SK-N-MC (cell line): Measurements from ENCODE around the gene KLHL29.

Experiments used
- DNase-seq: peaks from one replicate; pipeline ENCODE4 v3.0.0-alpha.2; 2011; ENCODE audit warnings: low read depth, low spot score
- H3K27ac ChIP-seq: fragments of 200-600 bp; sonication (generic); 2 replicates; pipeline ENCODE4 v1.5.1; 2016; ENCODE audit warnings: mixed run types
- H3K36me3 ChIP-seq: fragments of 200-600 bp; sonication (generic); 2 replicates; pipeline ENCODE4 v1.6.1; 2017; ENCODE audit warnings: antibody characterized with exemption, low read length, mixed read lengths; ENCODE audit not compliant: insufficient read depth
- H3K4me3 ChIP-seq: fragments of 200-600 bp; sonication (generic); 2 replicates; pipeline ENCODE4 v1.5.1; 2016
- H3K9ac ChIP-seq: fragments of 200-600 bp; sonication (generic); 2 replicates; pipeline ENCODE4 v1.8.0; 2017; ENCODE audit warnings: mixed run types, mixed read lengths; ENCODE audit not compliant: insufficient read length
- H3K9me3 ChIP-seq: fragments of 200-600 bp; sonication (generic); 2 replicates; pipeline ENCODE4 v1.6.1; 2017; ENCODE audit warnings: low read depth, mild to moderate bottlenecking, antibody characterized with exemption, low read length, moderate library complexity, mixed read lengths
- EZH2 ChIP-seq: fragments of 200-600 bp; sonication (generic); IDR thresholded peaks from one replicate; pipeline ENCODE4 v1.6.1; 2017; ENCODE audit warnings: antibody characterized with exemption
- FOXP2 ChIP-seq: optimal IDR thresholded peaks from 2 replicates; pipeline ENCODE3; 2011; ENCODE audit warnings: mild to moderate bottlenecking, moderate library complexity; ENCODE audit not compliant: insufficient read depth; ENCODE audit errors: extremely low read length, control extremely low read depth
- POLR2AphosphoS5 ChIP-seq: IDR thresholded peaks from 2 replicates; pipeline ENCODE4 v1.6.1; 2012; ENCODE audit warnings: mild to moderate bottlenecking, low read depth, low read length, borderline replicate concordance

The KLHL29 gene

GRCh38 chr2:23656597-23656973 is 271.6 kb downstream of the KLHL29 start:
- no peak for TF ChIP-seq FOXP2
- TF ChIP-seq EZH2, result no peak
- no peak for TF ChIP-seq POLR2AphosphoS5
- no peak overlapping the region for H3K4me3 ChIP-seq
- H3K36me3 ChIP-seq, result no peaks in the 10 kb centered on the region
- no peaks in the 10 kb centered on the region for H3K9me3 ChIP-seq
- no peak for DNase-seq
- no peak overlapping the region for H3K27ac ChIP-seq
- H3K9ac ChIP-seq, result no peak overlapping the region

DNA sequence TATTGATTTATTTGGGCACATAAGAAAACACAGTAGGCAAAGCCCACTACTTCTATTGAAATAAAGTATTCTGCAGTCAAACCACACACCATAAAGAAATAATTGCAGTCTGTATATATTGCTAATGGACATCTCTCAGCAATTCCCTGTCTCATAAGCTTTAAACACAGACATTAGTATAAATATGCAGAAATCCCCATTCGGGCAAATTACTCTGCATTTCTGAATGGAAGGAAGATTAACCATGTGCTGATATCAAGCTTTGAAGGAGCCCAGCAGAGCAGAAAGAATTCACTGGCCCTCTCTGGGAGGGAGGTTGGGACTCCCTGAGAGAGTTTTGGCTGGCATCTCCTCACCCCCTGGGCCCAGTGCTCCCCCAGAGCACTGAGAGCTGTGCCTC is 272.4 kb downstream of the KLHL29 start:
- H3K9ac ChIP-seq, result no peak overlapping the region
- no peaks in the 10 kb centered on the region for H3K36me3 ChIP-seq
- TF ChIP-seq POLR2AphosphoS5, result no peak
- no peak for TF ChIP-seq FOXP2
- no peak for TF ChIP-seq EZH2
- no peak overlapping the region for H3K27ac ChIP-seq
- H3K4me3 ChIP-seq, result no peak overlapping the region
- no peak for DNase-seq
- no peaks in the 10 kb centered on the region for H3K9me3 ChIP-seq

- TF ChIP-seq POLR2AphosphoS5, result no peak
- TF ChIP-seq EZH2, result no peak
- TF ChIP-seq FOXP2, result no peak
Observed at GRCh38 chr2:23657934-23658333, 273.0 kb downstream of the KLHL29 start.

GRCh38 chr2:23658466-23658942 is 273.5 kb downstream of the KLHL29 start:
- no peak for TF ChIP-seq POLR2AphosphoS5
- Histone ChIP-seq H3K9me3 (no peaks in the 10 kb centered on the region), H3K4me3 (no peak overlapping the region), H3K9ac (no peak overlapping the region), H3K27ac (no peak overlapping the region), H3K36me3 (no peaks in the 10 kb centered on the region)
- DNase-seq, result no peak

More at GRCh38 chr2:23657934-23658333, 273.0 kb downstream of the KLHL29 start:
- no peak overlapping the region for H3K27ac ChIP-seq
- no peak overlapping the region for H3K9ac ChIP-seq
- no peaks in the 10 kb centered on the region for H3K9me3 ChIP-seq
- no peak overlapping the region for H3K4me3 ChIP-seq
- no peaks in the 10 kb centered on the region for H3K36me3 ChIP-seq
- no peak for DNase-seq

GRCh38 chr2:23659328-23659727 is 274.3 kb downstream of the KLHL29 start:
- H3K36me3 ChIP-seq, result no peaks in the 10 kb centered on the region
- no peak overlapping the region for H3K27ac ChIP-seq
- TF ChIP-seq FOXP2 (no peak), EZH2 (no peak), POLR2AphosphoS5 (no peak)
- DNase-seq, result no peak
- H3K9me3 ChIP-seq, result no peaks in the 10 kb centered on the region
- H3K4me3 ChIP-seq, result no peak overlapping the region
- H3K9ac ChIP-seq, result no peak overlapping the region

DNA sequence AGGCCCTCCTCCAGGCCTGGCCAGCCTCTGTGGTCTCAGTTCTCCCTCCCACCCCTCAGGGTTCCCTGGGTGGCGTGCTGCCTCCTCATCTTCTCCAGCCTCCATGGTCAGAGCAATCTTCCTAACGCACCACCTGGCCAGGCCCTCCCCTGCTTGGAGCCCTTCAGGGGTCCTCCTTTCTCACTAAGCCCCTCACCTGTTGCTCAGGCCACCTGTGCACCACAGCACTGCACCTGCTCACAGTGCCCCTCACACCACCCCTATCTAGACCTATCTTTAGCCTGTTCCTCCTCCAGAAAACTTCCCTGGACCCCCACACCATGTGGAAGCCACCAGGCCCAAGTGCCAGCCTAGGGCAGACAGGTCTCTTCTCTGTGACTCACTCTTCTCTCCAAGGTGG is 274.8 kb downstream of the KLHL29 start:
- no peak overlapping the region for H3K4me3 ChIP-seq
- no peaks in the 10 kb centered on the region for H3K36me3 ChIP-seq
- H3K9ac ChIP-seq, result no peak overlapping the region
- TF ChIP-seq EZH2 (no peak), FOXP2 (no peak), POLR2AphosphoS5 (no peak)
- no peaks in the 10 kb centered on the region for H3K9me3 ChIP-seq
- H3K27ac ChIP-seq, result no peak overlapping the region
- DNase-seq, result no peak

DNA sequence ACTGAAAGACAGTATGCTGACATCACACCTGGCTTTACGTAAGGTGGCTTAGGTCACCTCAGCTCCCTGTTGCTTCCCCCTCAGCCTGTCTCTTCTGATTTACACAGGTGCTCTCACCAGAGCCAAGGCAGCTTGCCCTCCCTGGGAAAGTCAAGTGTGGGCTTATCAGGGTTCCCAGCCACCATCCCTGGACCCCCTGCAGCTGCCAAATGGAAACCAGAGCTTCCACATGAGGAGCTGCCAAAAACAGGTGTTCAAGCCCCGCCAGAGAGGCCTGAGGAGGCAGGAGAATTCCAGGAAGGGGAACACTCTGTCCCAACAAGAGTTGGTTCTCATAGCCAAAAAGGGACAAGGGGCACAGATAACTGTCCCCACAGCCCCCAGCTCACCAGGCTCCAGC is 275.3 kb downstream of the KLHL29 start:
- no peak for TF ChIP-seq FOXP2
- no peak for TF ChIP-seq POLR2AphosphoS5
- no peak for TF ChIP-seq EZH2
- Histone ChIP-seq H3K9ac (no peak overlapping the region), H3K4me3 (no peak overlapping the region), H3K9me3 (no peaks in the 10 kb centered on the region), H3K27ac (no peak overlapping the region), H3K36me3 (no peaks in the 10 kb centered on the region)
- DNase-seq, result no peak

GRCh38 chr2:23661276-23662050 is 276.5 kb downstream of the KLHL29 start:
- no peak for DNase-seq
- H3K4me3 ChIP-seq, result no peak overlapping the region
- TF ChIP-seq EZH2 (no peak), POLR2AphosphoS5 (no peak), FOXP2 (no peak)

DNA sequence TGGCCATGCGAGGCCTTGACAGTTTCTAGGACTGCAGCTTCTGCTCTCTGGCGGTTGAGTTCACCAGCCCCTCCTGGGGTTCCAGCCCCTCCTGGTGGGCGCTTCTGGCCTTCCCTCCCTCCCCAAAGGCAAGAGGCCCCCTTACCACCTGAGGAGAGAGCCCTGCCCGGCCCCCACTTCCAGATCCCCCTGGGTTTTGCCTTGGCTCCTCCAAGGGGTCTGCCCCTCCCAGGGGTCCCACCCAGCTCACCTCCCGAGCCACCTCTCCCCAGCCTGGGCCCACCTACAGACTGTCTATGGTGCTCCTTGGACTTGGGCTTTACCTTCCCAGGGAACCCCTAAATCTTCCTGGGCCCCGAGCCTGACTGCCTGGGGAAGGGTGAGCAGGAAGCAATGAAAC is 277.5 kb downstream of the KLHL29 start:
- no peak for DNase-seq
- Histone ChIP-seq H3K9ac (no peak overlapping the region), H3K9me3 (no peaks in the 10 kb centered on the region), H3K4me3 (no peak overlapping the region), H3K36me3 (no peaks in the 10 kb centered on the region), H3K27ac (no peak overlapping the region)
- no peak for TF ChIP-seq EZH2

More at GRCh38 chr2:23661276-23662050, 276.5 kb downstream of the KLHL29 start:
- Histone ChIP-seq H3K36me3 (no peaks in the 10 kb centered on the region), H3K9ac (no peak overlapping the region), H3K9me3 (no peaks in the 10 kb centered on the region), H3K27ac (no peak overlapping the region)
